Mesendoderm (in vitro differentiated cells): ENCODE results near the gene KLK14.

Source experiments
- DNase-seq: peaks from one replicate; pipeline ENCODE4 v3.0.0; 2013
- H2AK5ac ChIP-seq: 2 replicates; pipeline ENCODE4 v1.6.1; 2013; ENCODE audit warnings: low read length, inconsistent platforms
- H2BK120ac ChIP-seq: 2 replicates; pipeline ENCODE4 v1.6.1; 2013; ENCODE audit warnings: low read depth, mild to moderate bottlenecking, low read length, moderate library complexity, mixed read lengths
- H2BK15ac ChIP-seq: replicated peaks from 2 replicates; pipeline ENCODE4 v1.6.1; 2013; ENCODE audit warnings: low read depth, mild to moderate bottlenecking, moderate library complexity
- H2BK5ac ChIP-seq: 2 replicates; pipeline ENCODE4 v1.6.1; 2013; ENCODE audit warnings: low read length, inconsistent platforms
- H3K18ac ChIP-seq: 2 replicates; pipeline ENCODE4 v1.6.1; 2013; ENCODE audit warnings: mild to moderate bottlenecking, low read length, mixed read lengths
- H3K23ac ChIP-seq: one replicate; pipeline ENCODE4 v1.6.1; 2013; ENCODE audit warnings: low read length
- H3K27ac ChIP-seq: 2 replicates; pipeline ENCODE4 v1.5.1; 2013; ENCODE audit warnings: low read depth, mild to moderate bottlenecking, inconsistent platforms, low read length, moderate library complexity
- H3K27me3 ChIP-seq: 2 replicates; pipeline ENCODE4 v1.6.1; 2013; ENCODE audit warnings: low read length, control low read depth, mild to moderate bottlenecking, inconsistent platforms; ENCODE audit not compliant: insufficient read depth, poor library complexity
- H3K36me3 ChIP-seq: 2 replicates; pipeline ENCODE4 v1.6.1; 2013; ENCODE audit warnings: low read length, inconsistent platforms; ENCODE audit not compliant: control insufficient read depth, insufficient read depth
- H3K4ac ChIP-seq: one replicate; pipeline ENCODE4 v1.6.1; 2013; ENCODE audit warnings: low read depth, mild to moderate bottlenecking, low read length, moderate library complexity
- H3K4me1 ChIP-seq: 2 replicates; pipeline ENCODE4 v1.6.1; 2013; ENCODE audit warnings: low read depth, low read length, inconsistent platforms; ENCODE audit not compliant: control insufficient read depth
- H3K4me2 ChIP-seq: 2 replicates; pipeline ENCODE4 v1.6.1; 2013; ENCODE audit warnings: low read length
- H3K4me3 ChIP-seq: 2 replicates; pipeline ENCODE4 v1.5.1; 2013; ENCODE audit warnings: mild to moderate bottlenecking, low read length
- H3K56ac ChIP-seq: one replicate; pipeline ENCODE4 v1.6.1; 2013; ENCODE audit warnings: low read length
- H3K79me1 ChIP-seq: 2 replicates; pipeline ENCODE4 v1.6.1; 2013; ENCODE audit warnings: low read length, inconsistent platforms
- H3K79me2 ChIP-seq: 2 replicates; pipeline ENCODE4 v1.6.1; 2013; ENCODE audit warnings: mild to moderate bottlenecking, low read length; ENCODE audit not compliant: control insufficient read depth, insufficient read depth
- H3K9ac ChIP-seq: 2 replicates; pipeline ENCODE4 v1.6.1; 2013; ENCODE audit warnings: low read length, inconsistent platforms
- H4K5ac ChIP-seq: one replicate; pipeline ENCODE4 v1.6.1; 2013; ENCODE audit warnings: low read length
- H4K8ac ChIP-seq: one replicate; pipeline ENCODE4 v1.6.1; 2013; ENCODE audit warnings: low read depth, mild to moderate bottlenecking, control low read depth, low read length, moderate library complexity
- WGBS: extraction: QIAGEN DNeasy Blood & Tissue Kit; methylation state at CpG from one replicate; pipeline ENCODE4 v1.1.7; 2013; ENCODE audit warnings: low lambda C conversion rate, missing lambda C conversion rate; ENCODE audit not compliant: insufficient coverage; ENCODE audit errors: extremely low coverage; 5-methylcytosine and 5-hydroxymethylcytosine counted together

The KLK14 gene

GRCh38 chr19:51116736-51117286, 34.1 kb upstream of the KLK14 start:
- Histone ChIP-seq H2BK120ac (no peak overlapping the region), H4K8ac (no peak overlapping the region), H3K9ac (no peak overlapping the region), H3K56ac (no peak overlapping the region), H3K27ac (no peak overlapping the region), H3K27me3 (no peaks in the 10 kb centered on the region), H3K4me3 (no peak overlapping the region), H3K18ac (no peak overlapping the region), H2BK5ac (no peak overlapping the region), H3K4ac (no peak overlapping the region), H2BK15ac (no peak overlapping the region), H2AK5ac (no peak overlapping the region), H3K23ac (no peak overlapping the region), H3K79me2 (no peaks in the 10 kb centered on the region), H3K4me1 (no peaks in the 10 kb centered on the region), H4K5ac (no peak overlapping the region), H3K36me3 (no peaks in the 10 kb centered on the region), H3K4me2 (no peak overlapping the region), H3K79me1 (no peaks in the 10 kb centered on the region)
- no peak for DNase-seq
- WGBS, result no CpG with 5 or more reads among the region's 6 CpGs

- Histone ChIP-seq H4K8ac (no peak overlapping the region), H2BK5ac (no peak overlapping the region), H4K5ac (no peak overlapping the region), H3K79me2 (no peaks in the 10 kb centered on the region), H3K79me1 (no peaks in the 10 kb centered on the region), H3K27ac (no peak overlapping the region), H3K9ac (no peak overlapping the region), H3K36me3 (no peaks in the 10 kb centered on the region), H3K18ac (no peak overlapping the region), H3K23ac (no peak overlapping the region), H3K4me3 (no peak overlapping the region), H3K4me2 (no peak overlapping the region), H3K56ac (no peak overlapping the region), H3K4me1 (no peaks in the 10 kb centered on the region), H2AK5ac (no peak overlapping the region), H3K27me3 (no peaks in the 10 kb centered on the region), H2BK15ac (no peak overlapping the region), H3K4ac (no peak overlapping the region), H2BK120ac (no peak overlapping the region)
- WGBS, result no CpG with 5 or more reads among the region's 6 CpGs
- DNase-seq, result no peak
Measured at GRCh38 chr19:51114087-51114729, 31.5 kb upstream of the KLK14 start.

- Histone ChIP-seq H2AK5ac (no peak overlapping the region), H3K79me1 (peaks cover 4% of the 10 kb centered on the region), H3K18ac (no peak overlapping the region), H3K9ac (no peak overlapping the region), H3K27ac (no peak overlapping the region), H2BK120ac (no peak overlapping the region), H3K4me1 (no peaks in the 10 kb centered on the region), H4K8ac (no peak overlapping the region), H3K79me2 (no peaks in the 10 kb centered on the region), H3K4me3 (no peak overlapping the region), H3K56ac (no peak overlapping the region), H3K4me2 (no peak overlapping the region), H2BK5ac (no peak overlapping the region), H3K36me3 (no peaks in the 10 kb centered on the region), H3K4ac (no peak overlapping the region), H3K23ac (no peak overlapping the region), H4K5ac (no peak overlapping the region), H3K27me3 (no peaks in the 10 kb centered on the region), H2BK15ac (no peak overlapping the region)
- no CpG with 5 or more reads among the region's 6 CpGs for WGBS
- DNase-seq, result peak; percentile 64
Measured at GRCh38 chr19:51111606-51112005, 28.9 kb upstream of the KLK14 start.

- no peaks in the 10 kb centered on the region for H3K79me2 ChIP-seq
- H3K56ac ChIP-seq, result no peak overlapping the region
- no peak overlapping the region for H4K5ac ChIP-seq
- H3K4ac ChIP-seq, result no peak overlapping the region
- no peak overlapping the region for H4K8ac ChIP-seq
- no peak overlapping the region for H2BK120ac ChIP-seq
- H2BK15ac ChIP-seq, result no peak overlapping the region
- no peak overlapping the region for H3K23ac ChIP-seq
- no peak overlapping the region for H3K4me2 ChIP-seq
- no peak overlapping the region for H3K27ac ChIP-seq
- peaks cover 4% of the 10 kb centered on the region for H3K79me1 ChIP-seq
- no peak overlapping the region for H2AK5ac ChIP-seq
- no peaks in the 10 kb centered on the region for H3K36me3 ChIP-seq
- no peaks in the 10 kb centered on the region for H3K4me1 ChIP-seq
- no peak overlapping the region for H2BK5ac ChIP-seq
- no peak overlapping the region for H3K18ac ChIP-seq
- no peak overlapping the region for H3K9ac ChIP-seq
- H3K27me3 ChIP-seq, result no peaks in the 10 kb centered on the region
- no peak for DNase-seq
- WGBS, result no CpG with 5 or more reads among the region's 1 CpG
- no peak overlapping the region for H3K4me3 ChIP-seq
Measured at GRCh38 chr19:51110666-51110971, 27.9 kb upstream of the KLK14 start.

GRCh38 chr19:51108805-51109146, 26.1 kb upstream of the KLK14 start:
- Histone ChIP-seq H3K4me3 (peak overlapping the region; percentile 3), H3K79me1 (peaks cover 4% of the 10 kb centered on the region), H4K5ac (no peak overlapping the region), H3K56ac (no peak overlapping the region), H3K18ac (no peak overlapping the region), H3K4ac (no peak overlapping the region), H3K4me2 (peak overlapping the region; percentile 44), H3K23ac (no peak overlapping the region), H3K9ac (peak overlapping the region; percentile 24), H4K8ac (no peak overlapping the region), H3K4me1 (no peaks in the 10 kb centered on the region), H3K27me3 (no peaks in the 10 kb centered on the region), H3K36me3 (no peaks in the 10 kb centered on the region), H3K79me2 (no peaks in the 10 kb centered on the region), H3K27ac (no peak overlapping the region), H2BK120ac (no peak overlapping the region), H2BK5ac (no peak overlapping the region), H2AK5ac (no peak overlapping the region), H2BK15ac (no peak overlapping the region)
- DNase-seq, result no peak
- no CpG with 5 or more reads among the region's 15 CpGs for WGBS
